C4-2B (cell line): Measurements from ENCODE around the gene AQR.

Source experiments
- H3K27ac ChIP-seq: fragments of 450-650 bp; 2 replicates; pipeline ENCODE4 v1.5.1; 2017
- ZFX ChIP-seq: fragments of 450-650 bp; IDR thresholded peaks from 2 replicates; pipeline ENCODE4 v1.6.1; 2017
- TF ChIP-seq, protein P1 (sequence below): fragments of 450-650 bp; conservative IDR thresholded peaks from 2 replicates; pipeline ENCODE4 v1.5.1; 2017; ENCODE audit warnings: mild to moderate bottlenecking

AQR gene

GRCh38 chr15:34855413-34855812 lies 114.1 kb downstream of the AQR start:
- H3K27ac ChIP-seq, result no peak overlapping the region
- TF ChIP-seq, protein P1, sequence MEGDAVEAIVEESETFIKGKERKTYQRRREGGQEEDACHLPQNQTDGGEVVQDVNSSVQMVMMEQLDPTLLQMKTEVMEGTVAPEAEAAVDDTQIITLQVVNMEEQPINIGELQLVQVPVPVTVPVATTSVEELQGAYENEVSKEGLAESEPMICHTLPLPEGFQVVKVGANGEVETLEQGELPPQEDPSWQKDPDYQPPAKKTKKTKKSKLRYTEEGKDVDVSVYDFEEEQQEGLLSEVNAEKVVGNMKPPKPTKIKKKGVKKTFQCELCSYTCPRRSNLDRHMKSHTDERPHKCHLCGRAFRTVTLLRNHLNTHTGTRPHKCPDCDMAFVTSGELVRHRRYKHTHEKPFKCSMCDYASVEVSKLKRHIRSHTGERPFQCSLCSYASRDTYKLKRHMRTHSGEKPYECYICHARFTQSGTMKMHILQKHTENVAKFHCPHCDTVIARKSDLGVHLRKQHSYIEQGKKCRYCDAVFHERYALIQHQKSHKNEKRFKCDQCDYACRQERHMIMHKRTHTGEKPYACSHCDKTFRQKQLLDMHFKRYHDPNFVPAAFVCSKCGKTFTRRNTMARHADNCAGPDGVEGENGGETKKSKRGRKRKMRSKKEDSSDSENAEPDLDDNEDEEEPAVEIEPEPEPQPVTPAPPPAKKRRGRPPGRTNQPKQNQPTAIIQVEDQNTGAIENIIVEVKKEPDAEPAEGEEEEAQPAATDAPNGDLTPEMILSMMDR, result no peak

- TF ChIP-seq, protein P1, result no peak
- no peak for TF ChIP-seq ZFX
- no peak overlapping the region for H3K27ac ChIP-seq
Observed at GRCh38 chr15:34854232-34854631, 115.3 kb downstream of the AQR start.

- no peak overlapping the region for H3K27ac ChIP-seq
- TF ChIP-seq, protein P1, result peak; percentile 51
- TF ChIP-seq ZFX, result no peak
Observed at GRCh38 chr15:34853001-34853758, 116.4 kb downstream of the AQR start.

- H3K27ac ChIP-seq, result no peak overlapping the region
- no peak for TF ChIP-seq ZFX
- TF ChIP-seq, protein P1, result no peak
Observed at GRCh38 chr15:34851751-34852150, 117.8 kb downstream of the AQR start.

DNA sequence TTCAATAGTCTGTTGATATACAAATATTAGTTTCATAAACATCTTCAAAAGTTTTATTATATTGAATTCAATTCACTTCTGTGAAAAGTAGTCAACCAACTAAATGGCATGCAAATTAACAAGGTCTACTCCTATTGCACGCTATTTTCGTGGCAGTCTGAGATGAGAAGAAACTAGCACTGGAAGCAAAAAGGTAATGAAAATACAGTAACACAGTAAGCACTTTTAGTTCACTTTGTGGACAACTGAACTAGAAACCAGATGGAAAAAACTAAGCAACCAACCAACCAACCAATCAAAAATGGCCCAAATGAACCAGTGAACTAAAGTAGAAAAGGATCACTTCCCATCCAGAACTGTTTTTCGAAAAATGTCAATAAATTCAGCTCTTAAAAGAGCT lies 118.5 kb downstream of the AQR start:
- TF ChIP-seq ZFX, result no peak
- TF ChIP-seq, protein P1, result no peak
- no peak overlapping the region for H3K27ac ChIP-seq

- no peak overlapping the region for H3K27ac ChIP-seq
- TF ChIP-seq, protein P1, result no peak
- TF ChIP-seq ZFX, result no peak
Observed at GRCh38 chr15:34850121-34850520, 119.4 kb downstream of the AQR start.

DNA sequence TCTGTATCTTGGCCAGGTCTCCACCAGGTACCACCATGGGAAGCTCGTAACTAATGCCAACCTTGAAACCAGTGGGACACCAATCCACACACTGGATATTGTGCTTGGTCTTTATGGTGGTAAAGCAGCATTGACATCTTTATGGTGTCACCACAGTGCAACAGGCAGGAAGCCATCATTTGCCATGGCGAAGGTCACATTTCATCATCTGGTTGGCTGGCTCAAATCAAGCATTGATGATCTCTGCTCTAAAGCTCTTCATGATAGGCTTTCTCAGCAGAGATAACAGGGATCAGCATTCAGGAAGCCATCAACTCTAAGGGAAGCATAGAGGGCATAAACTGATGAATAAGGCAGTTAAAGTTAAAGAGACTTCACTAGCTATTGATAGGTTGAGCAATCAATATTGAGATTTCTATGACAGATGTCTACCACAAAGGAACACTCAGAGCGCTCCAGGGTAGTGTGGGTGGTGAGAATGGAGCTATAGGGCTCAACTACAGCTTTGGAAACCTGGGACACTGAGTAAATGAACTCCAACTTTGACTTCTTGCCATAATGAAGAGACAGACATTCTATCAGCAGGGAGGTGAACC lies 120.1 kb downstream of the AQR start:
- H3K27ac ChIP-seq, result no peak overlapping the region
- TF ChIP-seq, protein P1, result no peak
- no peak for TF ChIP-seq ZFX
